ENCODE results near the gene ARHGEF19.
"Not testable (repeated sequence)": the region's sequence is repeated elsewhere in the genome, so short reads cannot be mapped to it uniquely, and the experiment has no call there.

The ARHGEF19 gene

DNA sequence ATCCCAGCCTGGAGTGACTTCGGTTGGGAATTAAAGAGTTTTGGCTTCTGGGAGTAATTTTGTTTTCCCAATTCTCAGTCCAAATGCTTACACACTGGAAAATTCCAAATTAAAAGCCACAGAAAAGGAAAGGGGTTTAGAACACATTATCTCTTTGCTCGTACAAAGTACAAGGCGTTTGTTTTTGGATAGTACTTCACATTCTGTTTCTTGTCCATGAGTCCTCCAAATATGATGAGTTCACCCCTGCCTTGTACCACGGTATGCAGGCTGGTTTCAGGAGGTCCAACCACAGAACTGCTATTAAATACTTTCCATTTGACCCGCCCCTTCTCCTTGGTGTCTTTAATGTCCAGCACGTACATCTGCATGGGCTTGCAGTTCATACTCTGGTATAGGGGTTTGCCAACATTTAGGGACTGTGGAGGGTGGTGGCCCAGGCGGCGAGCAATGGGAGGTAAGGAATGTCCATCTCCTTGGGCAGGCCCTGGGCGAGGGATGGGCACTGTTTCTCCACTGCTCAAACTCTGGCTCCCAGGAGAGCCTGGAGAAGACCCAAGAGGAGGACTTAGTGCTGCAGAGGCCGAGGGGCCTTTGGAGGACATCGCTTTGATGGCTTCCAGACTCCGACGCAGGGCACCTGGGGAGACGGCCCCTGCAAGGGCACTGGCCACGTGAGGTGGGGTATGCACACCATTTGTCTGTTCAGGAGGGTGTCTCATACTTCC lies 38.2 kb upstream of the ARHGEF19 start:
- Histone ChIP-seq H3K4me1 (ENCODE audit: insufficient read depth, low read length) (no peaks in the 10 kb centered on the region), H3K36me3 (ENCODE audit: insufficient read depth, low read length) (peaks cover 78% of the 10 kb centered on the region), H3K27me3 (ENCODE audit: insufficient read depth, low read length) (no peaks in the 10 kb centered on the region), H3K27ac (ENCODE audit: low read depth, low read length) (no peak overlapping the region), H3K9me3 (ENCODE audit: insufficient read depth, low read depth, low read length) (no peaks in the 10 kb centered on the region), H3K4me3 (ENCODE audit: low read length) (no peak overlapping the region), H3K9ac (ENCODE audit: low read depth, low read length) (no peak overlapping the region)
- 94% methylated on average over 14 of the region's 15 CpGs for WGBS

DNA sequence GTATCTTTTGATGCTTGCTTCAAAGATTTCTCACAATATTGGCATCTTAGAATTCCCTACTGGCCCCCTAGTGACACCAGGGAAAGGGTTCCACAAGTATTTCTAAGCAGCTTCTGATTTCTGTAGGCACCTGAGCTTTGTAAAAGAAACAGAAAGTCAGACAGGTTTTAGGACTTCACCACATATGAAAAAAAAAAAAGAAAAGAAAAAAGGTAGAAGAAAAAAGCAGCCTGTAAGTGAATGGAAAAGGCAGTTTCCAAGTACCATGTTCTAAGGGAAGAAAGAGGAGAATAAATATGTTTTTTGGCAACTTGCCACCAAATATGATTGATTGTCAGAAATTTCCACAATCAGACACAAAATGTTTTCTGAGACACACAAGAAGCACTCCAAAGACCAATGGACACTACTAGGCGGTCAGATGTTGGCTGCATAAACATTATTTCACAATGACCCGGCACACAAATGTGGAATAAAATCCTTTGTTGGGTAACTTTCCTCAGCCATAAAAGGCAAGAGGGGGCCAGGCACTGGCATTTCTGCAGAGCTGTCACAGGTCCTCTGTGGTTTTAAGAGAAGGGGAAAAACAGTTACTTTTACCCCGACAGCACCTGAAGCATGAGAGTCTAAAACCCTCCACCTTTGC lies 37.3 kb upstream of the ARHGEF19 start:
- Histone ChIP-seq H3K9ac (ENCODE audit: low read depth, low read length) (no peak overlapping the region), H3K27ac (ENCODE audit: low read depth, low read length) (no peak overlapping the region), H3K4me1 (ENCODE audit: insufficient read depth, low read length) (no peaks in the 10 kb centered on the region), H3K4me3 (ENCODE audit: low read length) (no peak overlapping the region), H3K27me3 (ENCODE audit: insufficient read depth, low read length) (no peaks in the 10 kb centered on the region), H3K9me3 (ENCODE audit: insufficient read depth, low read depth, low read length) (no peaks in the 10 kb centered on the region), H3K36me3 (ENCODE audit: insufficient read depth, low read length) (peaks cover 69% of the 10 kb centered on the region)
- 95% methylated on average over 3 of the region's 3 CpGs for WGBS

DNA sequence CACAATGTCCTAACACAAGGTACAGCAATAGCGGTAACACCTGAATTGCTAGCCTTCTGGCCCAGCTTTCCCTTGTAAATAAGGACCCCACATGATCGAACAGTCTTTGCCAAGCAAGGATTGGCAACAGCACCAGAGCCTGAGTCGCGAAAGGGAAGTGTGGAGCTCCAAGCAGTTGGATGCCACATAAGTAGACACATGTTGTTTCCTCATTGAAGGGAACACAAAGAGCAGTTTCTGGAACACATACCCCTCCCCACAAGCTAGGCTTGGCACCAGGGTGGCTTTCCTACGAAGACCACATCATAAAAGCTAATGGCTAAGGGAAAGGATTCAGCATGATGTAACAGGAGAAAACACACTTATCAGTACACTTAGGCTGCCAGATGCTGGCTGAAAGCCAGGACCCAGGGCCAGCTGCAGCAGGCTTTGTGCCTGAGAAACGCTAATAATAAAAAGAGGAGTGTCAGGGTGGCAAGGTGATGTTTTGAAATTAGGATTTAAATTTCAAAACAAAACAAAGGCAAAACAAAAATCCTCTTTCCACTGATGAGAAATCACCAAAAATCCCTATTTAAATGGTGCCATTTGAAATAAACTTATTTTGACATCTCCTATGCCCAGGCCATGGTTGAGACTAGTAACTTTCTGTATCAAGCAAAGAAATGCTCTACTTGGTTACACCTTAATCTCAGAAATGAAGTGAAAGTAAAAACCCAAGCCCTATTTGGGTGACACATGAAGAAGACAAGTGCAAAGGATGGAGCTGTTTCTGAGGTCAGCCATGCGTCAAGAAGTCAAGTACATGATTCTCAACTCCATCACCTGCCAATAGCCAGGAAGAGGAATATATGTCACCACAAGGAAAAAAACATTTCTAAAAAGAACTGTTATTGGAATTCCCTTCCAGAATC lies 36.4 kb upstream of the ARHGEF19 start:
- H3K9me3 ChIP-seq (ENCODE audit: insufficient read depth, low read depth, low read length): no peaks in the 10 kb centered on the region
- no peaks in the 10 kb centered on the region for H3K4me1 ChIP-seq (ENCODE audit: insufficient read depth, low read length)
- WGBS: 92% methylated on average over 6 of the region's 7 CpGs
- H3K27me3 ChIP-seq (ENCODE audit: insufficient read depth, low read length): no peaks in the 10 kb centered on the region
- H3K27ac ChIP-seq (ENCODE audit: low read depth, low read length): no peak overlapping the region
- peaks cover 61% of the 10 kb centered on the region for H3K36me3 ChIP-seq (ENCODE audit: insufficient read depth, low read length)
- no peak overlapping the region for H3K4me3 ChIP-seq (ENCODE audit: low read length)
- H3K9ac ChIP-seq (ENCODE audit: low read depth, low read length): no peak overlapping the region

DNA sequence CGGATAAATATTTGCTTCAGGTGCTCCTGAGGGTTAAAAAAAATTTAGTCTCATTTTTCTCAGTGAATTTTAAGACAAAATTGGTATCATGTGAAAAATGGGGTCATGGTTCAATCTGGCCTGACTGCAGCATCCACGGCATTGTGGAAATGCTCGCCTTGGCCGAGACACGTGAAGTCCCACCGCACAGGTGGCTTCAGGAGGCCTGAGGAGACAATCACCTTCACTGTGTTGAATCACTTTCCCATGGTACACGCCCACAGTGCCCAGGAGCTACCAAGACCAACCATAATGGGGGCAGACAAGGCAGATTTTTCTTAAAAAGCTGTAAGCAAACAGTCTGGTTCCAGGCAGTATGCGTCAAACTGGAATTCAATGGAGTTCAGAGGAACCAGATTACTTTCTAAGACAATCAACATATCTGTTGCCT lies 35.6 kb upstream of the ARHGEF19 start:
- 93% methylated on average over 8 of the region's 8 CpGs for WGBS
- H3K27ac ChIP-seq (ENCODE audit: low read depth, low read length): no peak overlapping the region

DNA sequence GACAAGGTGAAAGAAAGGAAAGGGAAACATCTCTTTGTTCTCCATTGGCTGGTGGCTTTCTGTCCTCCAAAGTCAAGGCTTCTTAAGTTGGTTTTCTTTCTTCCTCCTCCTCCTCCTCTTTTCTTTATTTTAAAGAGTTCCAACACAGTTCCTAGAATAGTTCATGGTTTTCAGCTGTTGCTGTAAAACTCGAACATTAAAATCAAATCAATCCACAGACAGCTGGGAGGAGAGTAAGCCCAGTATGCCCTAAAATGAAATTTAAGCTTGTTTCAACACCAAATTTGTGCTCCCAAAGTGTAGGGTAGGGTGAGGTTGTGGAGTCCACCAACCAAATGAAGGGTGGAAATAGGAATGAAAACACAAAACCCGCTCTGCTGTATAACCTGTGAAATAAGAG lies 35.0 kb upstream of the ARHGEF19 start:
- H3K4me3 ChIP-seq (ENCODE audit: low read length): no peak overlapping the region
- no peak overlapping the region for H3K9ac ChIP-seq (ENCODE audit: low read depth, low read length)
- WGBS: 87% methylated on average over 2 of the region's 2 CpGs
- H3K27me3 ChIP-seq (ENCODE audit: insufficient read depth, low read length): no peaks in the 10 kb centered on the region
- H3K27ac ChIP-seq (ENCODE audit: low read depth, low read length): no peak overlapping the region
- no peaks in the 10 kb centered on the region for H3K4me1 ChIP-seq (ENCODE audit: insufficient read depth, low read length)
- no peaks in the 10 kb centered on the region for H3K9me3 ChIP-seq (ENCODE audit: insufficient read depth, low read depth, low read length)
- H3K36me3 ChIP-seq (ENCODE audit: insufficient read depth, low read length): peaks cover 47% of the 10 kb centered on the region

More for the DNA sequence above, 35.6 kb upstream of the ARHGEF19 start:
- Histone ChIP-seq H3K27me3 (ENCODE audit: insufficient read depth, low read length) (no peaks in the 10 kb centered on the region), H3K4me3 (ENCODE audit: low read length) (no peak overlapping the region), H3K36me3 (ENCODE audit: insufficient read depth, low read length) (peaks cover 53% of the 10 kb centered on the region), H3K9me3 (ENCODE audit: insufficient read depth, low read depth, low read length) (no peaks in the 10 kb centered on the region), H3K4me1 (ENCODE audit: insufficient read depth, low read length) (no peaks in the 10 kb centered on the region), H3K9ac (ENCODE audit: low read depth, low read length) (no peak overlapping the region)

DNA sequence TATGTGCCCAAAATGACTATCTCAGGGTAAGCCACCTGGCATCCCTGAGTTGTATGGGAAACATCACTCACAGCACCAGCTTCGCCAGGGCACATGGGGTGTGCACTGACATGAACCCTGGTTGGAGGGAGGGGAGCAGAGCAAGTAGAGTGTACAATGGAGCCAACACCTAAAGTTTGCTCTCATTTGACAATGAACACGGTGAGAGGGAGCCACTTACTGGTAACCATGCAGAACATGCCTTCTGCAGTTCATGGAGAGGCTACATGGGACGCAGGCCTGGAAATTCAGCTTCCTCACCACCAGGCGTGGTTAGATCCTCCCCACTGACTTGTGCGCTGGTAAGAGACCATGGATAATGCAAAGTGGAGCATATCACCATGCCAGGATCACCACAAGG lies 34.5 kb upstream of the ARHGEF19 start:
- Histone ChIP-seq H3K9ac (ENCODE audit: low read depth, low read length) (no peak overlapping the region), H3K36me3 (ENCODE audit: insufficient read depth, low read length) (peaks cover 42% of the 10 kb centered on the region), H3K27me3 (ENCODE audit: insufficient read depth, low read length) (no peaks in the 10 kb centered on the region), H3K4me3 (ENCODE audit: low read length) (no peak overlapping the region), H3K9me3 (ENCODE audit: insufficient read depth, low read depth, low read length) (no peaks in the 10 kb centered on the region), H3K27ac (ENCODE audit: low read depth, low read length) (no peak overlapping the region), H3K4me1 (ENCODE audit: insufficient read depth, low read length) (no peaks in the 10 kb centered on the region)
- 94% methylated on average over 5 of the region's 5 CpGs for WGBS

DNA sequence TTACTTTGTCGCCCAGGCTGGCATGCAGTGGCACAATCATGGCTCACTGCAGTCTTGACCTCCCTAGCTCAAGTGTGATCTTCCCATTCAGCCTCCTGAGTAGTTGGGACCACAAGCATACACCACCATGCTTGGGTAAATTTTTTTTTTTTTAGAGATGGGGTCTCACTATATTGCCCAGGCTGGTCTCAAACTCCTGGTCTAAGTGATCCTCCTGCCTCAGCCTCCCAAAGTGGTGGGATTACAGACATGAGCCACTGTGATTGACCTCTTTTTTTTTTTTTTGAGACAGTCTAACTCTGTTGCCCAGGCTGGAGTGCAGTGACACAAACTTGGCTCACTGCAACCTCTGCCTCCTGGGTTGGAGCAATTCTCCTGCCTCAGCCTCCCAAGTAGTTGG lies 33.8 kb upstream of the ARHGEF19 start:
- not testable (repeated sequence) for H3K4me1 ChIP-seq (ENCODE audit: insufficient read depth, low read length); H3K4me3 ChIP-seq (ENCODE audit: low read length); H3K27ac ChIP-seq (ENCODE audit: low read depth, low read length); H3K9ac ChIP-seq (ENCODE audit: low read depth, low read length); H3K27me3 ChIP-seq (ENCODE audit: insufficient read depth, low read length); H3K9me3 ChIP-seq (ENCODE audit: insufficient read depth, low read depth, low read length)
- H3K36me3 ChIP-seq (ENCODE audit: insufficient read depth, low read length): peaks cover 35% of the 10 kb centered on the region
- WGBS: 94% methylated on average over 1 of the region's 1 CpG

DNA sequence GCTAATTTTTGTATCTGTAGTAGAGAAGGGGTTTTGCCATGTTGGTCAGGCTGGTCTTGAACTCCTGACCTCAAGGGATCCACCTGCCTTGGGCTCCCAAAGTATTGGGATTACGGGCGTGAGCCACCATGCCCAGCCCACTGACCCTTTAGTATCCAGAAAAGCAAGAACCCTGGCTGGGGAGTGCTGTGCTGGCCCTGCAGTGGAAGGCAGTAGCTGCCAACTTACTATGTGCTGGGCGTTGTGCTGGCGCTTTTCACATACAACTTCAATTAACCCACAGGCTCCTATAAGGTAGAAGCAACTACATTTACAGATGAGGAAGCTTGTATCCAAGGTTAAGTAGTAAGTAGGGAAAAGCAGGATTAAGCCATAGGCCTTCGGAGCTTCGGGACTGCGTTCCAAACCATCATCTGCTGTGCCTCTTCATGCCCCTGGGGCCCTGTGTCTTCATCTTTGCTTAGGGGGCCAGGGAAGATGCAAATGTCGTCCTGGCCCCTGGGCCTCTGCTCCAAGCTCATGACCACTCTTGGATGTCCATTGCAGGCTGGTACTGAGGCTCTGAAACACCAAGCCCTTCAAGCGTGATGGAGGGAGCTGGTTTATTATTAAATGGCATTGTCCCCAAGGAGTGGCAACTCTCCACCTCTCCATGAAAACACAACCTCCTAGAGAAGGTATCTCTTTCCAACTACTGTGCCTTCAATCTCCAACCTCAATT lies 33.2 kb upstream of the ARHGEF19 start:
- peaks cover 29% of the 10 kb centered on the region for H3K36me3 ChIP-seq (ENCODE audit: insufficient read depth, low read length)
- H3K9ac ChIP-seq (ENCODE audit: low read depth, low read length): no peak overlapping the region
- no peaks in the 10 kb centered on the region for H3K9me3 ChIP-seq (ENCODE audit: insufficient read depth, low read depth, low read length)
- 91% methylated on average over 9 of the region's 9 CpGs for WGBS
- H3K4me1 ChIP-seq (ENCODE audit: insufficient read depth, low read length): no peaks in the 10 kb centered on the region
- no peak overlapping the region for H3K27ac ChIP-seq (ENCODE audit: low read depth, low read length)
- no peaks in the 10 kb centered on the region for H3K27me3 ChIP-seq (ENCODE audit: insufficient read depth, low read length)
- no peak overlapping the region for H3K4me3 ChIP-seq (ENCODE audit: low read length)

DNA sequence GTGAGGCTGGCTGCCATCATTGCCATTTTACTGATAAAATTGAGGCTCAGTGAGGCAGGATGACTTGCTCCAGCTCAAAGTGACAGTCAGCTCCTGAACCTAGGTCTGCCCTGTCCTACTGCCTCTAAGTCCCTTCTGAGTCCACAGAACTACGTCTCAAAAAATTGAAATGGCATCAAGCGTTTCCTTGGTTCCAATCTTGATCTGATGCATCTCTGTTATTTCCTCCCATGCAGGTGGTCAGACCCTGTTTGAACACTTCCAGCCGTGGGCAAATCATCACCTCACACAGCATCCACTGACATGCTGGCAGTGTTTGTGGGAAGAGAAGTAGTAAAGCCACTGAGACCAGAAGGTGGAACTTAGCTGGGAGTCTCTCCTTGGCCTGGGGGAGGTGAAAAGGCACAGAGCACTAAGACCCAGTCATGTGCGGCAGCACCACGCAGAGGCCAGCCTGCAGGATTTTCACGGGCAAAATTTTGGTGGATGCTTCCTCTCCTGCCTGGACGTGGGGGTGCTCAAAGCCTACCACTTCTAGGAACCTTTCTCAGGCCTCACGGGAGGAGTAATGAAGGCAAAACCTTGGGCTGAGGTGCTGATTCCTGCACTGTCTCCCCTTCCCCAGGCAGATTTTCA lies 32.3 kb upstream of the ARHGEF19 start:
- WGBS: 85% methylated on average over 8 of the region's 8 CpGs
- H3K27ac ChIP-seq (ENCODE audit: low read depth, low read length): no peak overlapping the region

DNA sequence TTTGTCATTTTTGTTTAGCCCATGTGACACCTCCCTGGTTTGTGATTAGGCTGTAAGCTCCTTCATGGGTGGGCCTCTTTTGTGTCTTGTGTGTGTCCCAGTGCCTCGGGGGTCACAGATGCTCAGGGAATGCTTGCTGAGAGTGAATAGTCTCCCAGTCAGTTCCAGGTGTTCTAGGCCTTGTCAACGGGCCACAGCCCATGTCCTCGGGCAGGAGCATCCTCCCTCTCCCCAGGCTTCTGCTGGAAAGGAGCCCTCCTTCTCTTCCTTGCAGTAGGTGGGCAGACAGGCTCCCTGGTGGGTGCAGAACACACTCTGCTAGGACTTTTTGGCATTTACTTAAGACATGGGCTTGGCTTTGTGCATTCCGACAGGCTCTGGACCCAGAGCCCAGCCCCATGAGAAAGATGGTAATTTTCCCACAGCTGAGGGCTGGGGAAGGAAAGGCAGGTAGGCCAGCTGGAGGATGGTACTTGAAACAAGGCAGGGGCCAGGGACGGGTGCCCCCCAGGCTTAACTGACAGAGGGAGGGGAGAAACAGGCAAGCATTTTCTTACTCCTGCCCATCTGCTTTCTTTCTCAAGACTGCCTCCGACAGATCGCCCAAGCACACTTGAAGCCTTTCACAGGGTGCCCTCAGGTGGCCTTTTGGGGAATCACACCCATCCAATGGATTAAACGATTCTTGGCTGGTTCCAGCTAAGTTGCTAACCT lies 31.6 kb upstream of the ARHGEF19 start:
- Histone ChIP-seq H3K9me3 (ENCODE audit: insufficient read depth, low read depth, low read length) (no peaks in the 10 kb centered on the region), H3K9ac (ENCODE audit: low read depth, low read length) (no peak overlapping the region), H3K4me3 (ENCODE audit: low read length) (no peak overlapping the region), H3K36me3 (ENCODE audit: insufficient read depth, low read length) (peaks cover 15% of the 10 kb centered on the region), H3K27ac (ENCODE audit: low read depth, low read length) (no peak overlapping the region), H3K27me3 (ENCODE audit: insufficient read depth, low read length) (no peaks in the 10 kb centered on the region), H3K4me1 (ENCODE audit: insufficient read depth, low read length) (no peaks in the 10 kb centered on the region)
- 41% methylated on average over 8 of the region's 8 CpGs for WGBS

More for the DNA sequence above, 32.3 kb upstream of the ARHGEF19 start:
- no peak overlapping the region for H3K4me3 ChIP-seq (ENCODE audit: low read length)
- no peaks in the 10 kb centered on the region for H3K4me1 ChIP-seq (ENCODE audit: insufficient read depth, low read length)
- no peaks in the 10 kb centered on the region for H3K9me3 ChIP-seq (ENCODE audit: insufficient read depth, low read depth, low read length)
- no peak overlapping the region for H3K9ac ChIP-seq (ENCODE audit: low read depth, low read length)
- H3K36me3 ChIP-seq (ENCODE audit: insufficient read depth, low read length): peaks cover 21% of the 10 kb centered on the region
- no peaks in the 10 kb centered on the region for H3K27me3 ChIP-seq (ENCODE audit: insufficient read depth, low read length)
